Measurements from ENCODE around the gene CALML4.

CALML4 gene

GRCh38 chr15:68143785-68144184 is 61.3 kb downstream of the CALML4 start:
- DNase-seq (ENCODE audit: low read depth): no peak

DNA sequence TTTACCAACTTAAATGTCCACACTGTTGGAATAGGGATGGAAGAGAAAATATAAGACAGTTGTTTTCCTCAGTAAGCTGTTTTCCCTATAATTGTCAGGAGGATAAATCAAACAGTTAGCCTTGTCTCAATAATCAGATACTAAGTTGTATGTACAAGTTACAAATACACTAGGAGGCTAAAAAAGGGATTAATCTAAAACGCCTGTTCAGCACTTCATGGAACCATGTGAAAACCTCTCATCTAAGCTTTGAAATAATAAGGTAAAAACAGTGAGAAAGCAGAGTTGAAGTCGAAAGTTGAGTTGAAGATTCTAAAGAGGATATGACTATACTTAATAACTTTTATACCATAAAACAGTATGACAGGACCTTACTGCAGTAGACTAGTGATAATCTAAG is 62.0 kb downstream of the CALML4 start:
- DNase-seq (ENCODE audit: low read depth): no peak

Measured in activated T-cell treated with anti-CD3 and anti-CD28 coated beads for 48 hours (primary cell).